ENCODE measurements around the gene GRHL1. TPM values are rescaled to one million over a fixed set of nuclear protein-coding genes. Genes with fewer than 3 reads are reported as not detected.

The GRHL1 gene
- total and polyA plus RNA-seq, 9 of the 15 experiments (the other 6 are each of a cell fraction or from before 2014, with no cell fraction given) = 1.7 to 6.1 (median 4.7) TPM

DNA sequence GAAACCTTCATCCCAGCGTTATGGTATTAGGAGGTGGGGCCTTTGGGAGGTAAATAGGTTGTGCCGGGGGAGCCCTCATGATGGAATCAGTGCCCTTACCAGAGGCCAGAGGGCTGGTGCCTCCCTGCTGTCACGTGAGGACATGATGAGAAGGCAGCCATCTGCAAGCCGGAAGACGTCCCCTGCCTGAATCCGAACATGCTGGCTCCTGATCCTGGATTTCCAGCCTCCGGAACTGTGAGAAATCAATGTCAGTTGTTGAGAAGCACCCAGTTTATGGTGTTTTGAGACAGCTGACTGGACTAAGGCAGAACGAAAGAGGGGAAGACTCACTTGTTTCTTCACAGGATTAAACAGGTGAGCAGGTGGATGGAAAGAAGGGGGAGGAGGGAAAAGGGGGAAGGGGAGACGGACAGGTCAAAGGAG lies 78.8 kb downstream of the GRHL1 start:
- no peaks in the 10 kb centered on the region; a peak in 1 of 5 replicates for H3K27me3 ChIP-seq (ENCODE audit: control insufficient read depth in 2 of 2, insufficient read depth in 2 of 2, low read length in 2 of 2)
- in situ Hi-C loops (cut with MboI) = no loop called here
- no peaks in the 10 kb centered on the region for H3K9me1 ChIP-seq (ENCODE audit: control insufficient read depth, insufficient read depth, low read length)
- FAIRE-seq = peak; percentile 92
- ATAC-seq = peak; percentile 53
- peak overlapping the region; percentile 89 for H2AFZ ChIP-seq (ENCODE audit: low read depth, low read length)
- intact Hi-C loops (cut with micrococcal nuclease) = no loop called here
- DNase-seq (ENCODE audit: extremely low read depth in 1 of 4, low spot score in 3 of 4) = peak; percentile 54 to 82 (median 57)
- 10% methylated on average over 9 of the region's 9 CpGs for WGBS (ENCODE audit: insufficient coverage, low coverage, missing lambda C conversion rate)
- no peaks in the 10 kb centered on the region for H4K20me1 ChIP-seq (replicated peaks; ENCODE audit: control insufficient read depth, insufficient read depth, low read length)
- H3K4me1 ChIP-seq (replicated peaks in 1 of 2; ENCODE audit: control insufficient read depth in 2 of 2, insufficient read depth in 2 of 2, low read length in 2 of 2) = peaks cover 43 to 69% of the 10 kb centered on the region in 2 experiments
- peaks cover 50% of the 10 kb centered on the region for H3K79me2 ChIP-seq (ENCODE audit: control insufficient read depth, insufficient read depth, low read length)
- H3K9ac ChIP-seq (ENCODE audit: insufficient read depth in 1 of 2, low read depth in 2 of 2, low read length in 2 of 2) = peak overlapping the region; percentile 91 to 96; a peak in 3 of 4 replicates
- H3K36me3 ChIP-seq (ENCODE audit: control insufficient read depth, insufficient read depth, low read length) = no peaks in the 10 kb centered on the region
- H3K4me3 ChIP-seq = peak overlapping the region; percentile 47
- H3K27ac ChIP-seq (ENCODE audit: extremely low read depth, low read depth, low read length) = peak overlapping the region; percentile 96
- POLR2A ChIA-PET = interaction anchor here (0.7 to 1.8 kb wide), 4 partner anchors 8 to 544 kb away, joined by 3 to 5 read pairs (median 4); no protein-coding TSS in a partner anchor
- no TSS peak for BruUV-seq (replicated peaks)
- H3K4me2 ChIP-seq (ENCODE audit: insufficient read depth, low read length) = peak overlapping the region; percentile 97
- CTCF ChIA-PET (ENCODE audit: low intra/inter-chr PET ratio) = no interaction called here
- no peaks in the 10 kb centered on the region for H3K9me3 ChIP-seq (replicated peaks; ENCODE audit: control insufficient read depth, insufficient read depth, low read depth, low read length)
- TF ChIP-seq FOXJ2 (tag; IDR thresholded peaks at IDR 0.05) = peak; percentile 67; the same call in 1 of the 2 replicates
- TF ChIP-seq, protein P1, sequence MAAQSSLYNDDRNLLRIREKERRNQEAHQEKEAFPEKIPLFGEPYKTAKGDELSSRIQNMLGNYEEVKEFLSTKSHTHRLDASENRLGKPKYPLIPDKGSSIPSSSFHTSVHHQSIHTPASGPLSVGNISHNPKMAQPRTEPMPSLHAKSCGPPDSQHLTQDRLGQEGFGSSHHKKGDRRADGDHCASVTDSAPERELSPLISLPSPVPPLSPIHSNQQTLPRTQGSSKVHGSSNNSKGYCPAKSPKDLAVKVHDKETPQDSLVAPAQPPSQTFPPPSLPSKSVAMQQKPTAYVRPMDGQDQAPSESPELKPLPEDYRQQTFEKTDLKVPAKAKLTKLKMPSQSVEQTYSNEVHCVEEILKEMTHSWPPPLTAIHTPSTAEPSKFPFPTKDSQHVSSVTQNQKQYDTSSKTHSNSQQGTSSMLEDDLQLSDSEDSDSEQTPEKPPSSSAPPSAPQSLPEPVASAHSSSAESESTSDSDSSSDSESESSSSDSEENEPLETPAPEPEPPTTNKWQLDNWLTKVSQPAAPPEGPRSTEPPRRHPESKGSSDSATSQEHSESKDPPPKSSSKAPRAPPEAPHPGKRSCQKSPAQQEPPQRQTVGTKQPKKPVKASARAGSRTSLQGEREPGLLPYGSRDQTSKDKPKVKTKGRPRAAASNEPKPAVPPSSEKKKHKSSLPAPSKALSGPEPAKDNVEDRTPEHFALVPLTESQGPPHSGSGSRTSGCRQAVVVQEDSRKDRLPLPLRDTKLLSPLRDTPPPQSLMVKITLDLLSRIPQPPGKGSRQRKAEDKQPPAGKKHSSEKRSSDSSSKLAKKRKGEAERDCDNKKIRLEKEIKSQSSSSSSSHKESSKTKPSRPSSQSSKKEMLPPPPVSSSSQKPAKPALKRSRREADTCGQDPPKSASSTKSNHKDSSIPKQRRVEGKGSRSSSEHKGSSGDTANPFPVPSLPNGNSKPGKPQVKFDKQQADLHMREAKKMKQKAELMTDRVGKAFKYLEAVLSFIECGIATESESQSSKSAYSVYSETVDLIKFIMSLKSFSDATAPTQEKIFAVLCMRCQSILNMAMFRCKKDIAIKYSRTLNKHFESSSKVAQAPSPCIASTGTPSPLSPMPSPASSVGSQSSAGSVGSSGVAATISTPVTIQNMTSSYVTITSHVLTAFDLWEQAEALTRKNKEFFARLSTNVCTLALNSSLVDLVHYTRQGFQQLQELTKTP (IDR thresholded peaks at IDR 0.05; ENCODE audit: low read depth in 1 of 2, partially characterized antibody in 2 of 2) = no peak
- TF ChIP-seq FOXK2 (conservative IDR thresholded peaks at IDR 0.05 in 1 of 2, IDR thresholded peaks at IDR 0.05 in 1 of 2; ENCODE audit: low read depth in 2 of 2) = peak; percentile 70 to 79; a peak in 3 of 4 replicates
- no peak for TF ChIP-seq FIP1L1 (IDR thresholded peaks at IDR 0.05; ENCODE audit: low read depth, low read length, poor library complexity, severe bottlenecking)
- no peak for TF ChIP-seq ZKSCAN8 (CRISPR knock-in tag; IDR thresholded peaks at IDR 0.05)
- TF ChIP-seq SETDB1 (IDR thresholded peaks at IDR 0.05; ENCODE audit: low read length) = no peak
- no peak for TF ChIP-seq SMAD4 (CRISPR knock-in tag; conservative IDR thresholded peaks at IDR 0.05)
- TF ChIP-seq, protein P2, sequence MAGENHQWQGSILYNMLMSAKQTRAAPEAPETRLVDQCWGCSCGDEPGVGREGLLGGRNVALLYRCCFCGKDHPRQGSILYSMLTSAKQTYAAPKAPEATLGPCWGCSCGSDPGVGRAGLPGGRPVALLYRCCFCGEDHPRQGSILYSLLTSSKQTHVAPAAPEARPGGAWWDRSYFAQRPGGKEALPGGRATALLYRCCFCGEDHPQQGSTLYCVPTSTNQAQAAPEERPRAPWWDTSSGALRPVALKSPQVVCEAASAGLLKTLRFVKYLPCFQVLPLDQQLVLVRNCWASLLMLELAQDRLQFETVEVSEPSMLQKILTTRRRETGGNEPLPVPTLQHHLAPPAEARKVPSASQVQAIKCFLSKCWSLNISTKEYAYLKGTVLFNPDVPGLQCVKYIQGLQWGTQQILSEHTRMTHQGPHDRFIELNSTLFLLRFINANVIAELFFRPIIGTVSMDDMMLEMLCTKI (IDR thresholded peaks at IDR 0.05; ENCODE audit: partially characterized antibody) = no peak
- TF ChIP-seq TBL1XR1 (IDR thresholded peaks at IDR 0.05; ENCODE audit: low read length in 2 of 2) = 0 out of 4 replicates have a peak, but pooled peaks of 1 of the 2 experiments have one; percentile 14
- TF ChIP-seq, protein P3, sequence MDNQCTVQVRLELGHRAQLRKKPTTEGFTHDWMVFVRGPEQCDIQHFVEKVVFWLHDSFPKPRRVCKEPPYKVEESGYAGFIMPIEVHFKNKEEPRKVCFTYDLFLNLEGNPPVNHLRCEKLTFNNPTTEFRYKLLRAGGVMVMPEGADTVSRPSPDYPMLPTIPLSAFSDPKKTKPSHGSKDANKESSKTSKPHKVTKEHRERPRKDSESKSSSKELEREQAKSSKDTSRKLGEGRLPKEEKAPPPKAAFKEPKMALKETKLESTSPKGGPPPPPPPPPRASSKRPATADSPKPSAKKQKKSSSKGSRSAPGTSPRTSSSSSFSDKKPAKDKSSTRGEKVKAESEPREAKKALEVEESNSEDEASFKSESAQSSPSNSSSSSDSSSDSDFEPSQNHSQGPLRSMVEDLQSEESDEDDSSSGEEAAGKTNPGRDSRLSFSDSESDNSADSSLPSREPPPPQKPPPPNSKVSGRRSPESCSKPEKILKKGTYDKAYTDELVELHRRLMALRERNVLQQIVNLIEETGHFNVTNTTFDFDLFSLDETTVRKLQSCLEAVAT (IDR thresholded peaks at IDR 0.05) = 0 out of 4 replicates have a peak, but pooled peaks of 1 of the 2 experiments have one; percentile 22
- TF ChIP-seq MYBL2 (IDR thresholded peaks at IDR 0.05; ENCODE audit: low read depth) = no peak
- TF ChIP-seq MYBL2 (CRISPR knock-in tag; IDR thresholded peaks at IDR 0.05; ENCODE audit: borderline replicate concordance) = no peak
- no peak for TF ChIP-seq ZNF224 (CRISPR knock-in tag; IDR thresholded peaks at IDR 0.05)
- TF ChIP-seq, protein P4, sequence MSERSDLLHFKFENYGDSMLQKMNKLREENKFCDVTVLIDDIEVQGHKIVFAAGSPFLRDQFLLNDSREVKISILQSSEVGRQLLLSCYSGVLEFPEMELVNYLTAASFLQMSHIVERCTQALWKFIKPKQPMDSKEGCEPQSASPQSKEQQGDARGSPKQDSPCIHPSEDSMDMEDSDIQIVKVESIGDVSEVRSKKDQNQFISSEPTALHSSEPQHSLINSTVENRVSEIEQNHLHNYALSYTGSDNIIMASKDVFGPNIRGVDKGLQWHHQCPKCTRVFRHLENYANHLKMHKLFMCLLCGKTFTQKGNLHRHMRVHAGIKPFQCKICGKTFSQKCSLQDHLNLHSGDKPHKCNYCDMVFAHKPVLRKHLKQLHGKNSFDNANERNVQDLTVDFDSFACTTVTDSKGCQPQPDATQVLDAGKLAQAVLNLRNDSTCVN (CRISPR knock-in tag; IDR thresholded peaks at IDR 0.05) = no peak

All from K562 (cell line).